GM23248 (cell line): ENCODE data around the gene GINM1. TPM values are rescaled to one million over a fixed set of nuclear protein-coding genes. Genes with fewer than 3 reads are reported as not detected.

Experiments
- DNase-seq: peaks from one replicate; pipeline ENCODE4 v3.0.0-alpha.2; 2015
- H2AFZ ChIP-seq: fragments of 200-600 bp; sonication (generic); 2 replicates; pipeline ENCODE4 v1.6.1; 2016; ENCODE audit warnings: antibody characterized with exemption
- H3F3A ChIP-seq: fragments of 200-600 bp; sonication (generic); 2 replicates; pipeline ENCODE4 v1.6.1; 2016; ENCODE audit warnings: mild to moderate bottlenecking, antibody characterized with exemption, mixed run types; ENCODE audit not compliant: insufficient read depth
- H3K27ac ChIP-seq: fragments of 200-600 bp; sonication (generic); 2 replicates; pipeline ENCODE4 v1.5.1; 2016; ENCODE audit warnings: mild to moderate bottlenecking
- H3K27me3 ChIP-seq: fragments of 200-600 bp; sonication (generic); replicated peaks from 2 replicates; pipeline ENCODE4 v1.6.1; 2016; ENCODE audit warnings: mild to moderate bottlenecking; ENCODE audit not compliant: insufficient read depth
- H3K36me3 ChIP-seq: fragments of 200-600 bp; sonication (generic); 2 replicates; pipeline ENCODE4 v1.6.1; 2016; ENCODE audit warnings: low read depth, mild to moderate bottlenecking
- H3K4me1 ChIP-seq: fragments of 200-600 bp; sonication (generic); 2 replicates; pipeline ENCODE4 v1.6.1; 2016; ENCODE audit warnings: mild to moderate bottlenecking; ENCODE audit not compliant: insufficient read depth
- H3K4me2 ChIP-seq: fragments of 200-600 bp; sonication (generic); one replicate; pipeline ENCODE4 v1.6.1; 2016; ENCODE audit warnings: mild to moderate bottlenecking; ENCODE audit not compliant: unreplicated experiment
- H3K4me3 ChIP-seq: fragments of 200-600 bp; sonication (generic); 2 replicates; pipeline ENCODE4 v1.5.1; 2016; ENCODE audit warnings: mild to moderate bottlenecking
- H3K79me2 ChIP-seq: fragments of 200-600 bp; sonication (generic); 2 replicates; pipeline ENCODE4 v1.6.1; 2016; ENCODE audit warnings: mild to moderate bottlenecking; ENCODE audit not compliant: insufficient read depth
- H3K9ac ChIP-seq: fragments of 200-600 bp; sonication (generic); 2 replicates; pipeline ENCODE4 v1.6.1; 2016; ENCODE audit warnings: mild to moderate bottlenecking
- H3K9me2 ChIP-seq: fragments of 200-600 bp; sonication (generic); 2 replicates; pipeline ENCODE4 v1.6.1; 2016; ENCODE audit warnings: mixed run types, mild to moderate bottlenecking, moderate library complexity; ENCODE audit not compliant: insufficient read depth
- H3K9me3 ChIP-seq: fragments of 200-600 bp; sonication (generic); one replicate; pipeline ENCODE4 v1.6.1; 2017; ENCODE audit warnings: low read depth
- H4K20me1 ChIP-seq: fragments of 200-600 bp; sonication (generic); 2 replicates; pipeline ENCODE4 v1.6.0; 2016; ENCODE audit not compliant: insufficient read depth
- EZH2 ChIP-seq: fragments of 200-600 bp; sonication (generic); IDR thresholded peaks from 2 replicates; pipeline ENCODE4 v1.6.1; 2018; ENCODE audit warnings: antibody characterized with exemption, mild to moderate bottlenecking; ENCODE audit not compliant: insufficient read depth, poor library complexity, severe bottlenecking
- EZH2phosphoT487 ChIP-seq: fragments of 200-600 bp; sonication (generic); IDR thresholded peaks from 2 replicates; pipeline ENCODE4 v1.6.1; 2018; ENCODE audit warnings: antibody characterized with exemption, moderate library complexity, mild to moderate bottlenecking, low read depth; ENCODE audit not compliant: insufficient read depth
- WGBS, 2 experiments: methylation state at CpG; one replicate each; pipeline ENCODE4 v1.1.6; 2015 to 2017; ENCODE audit warnings: low lambda C conversion rate in 2 of 2, low coverage in 1 of 2; ENCODE audit errors: missing lambda C conversion rate in 2 of 2; 5-methylcytosine and 5-hydroxymethylcytosine counted together
- in situ Hi-C: fragments of 300-500 bp; cut with MboI; formaldehyde crosslinking; loops from 2 replicates; pipeline ENCODE4 v1.15.0; 2020
- polyA plus RNA-seq: library from polyadenylated mRNA; unstranded; fragments of >200 nt; fragmentation: Nextera tagmentation; extraction: Ambion mirVana; gene quantifications from 2 replicates; pipeline ENCODE4 v1.2.1, GENCODE V29; 2016
- total RNA-seq: library from RNA; depleted of rRNA; stranded (reverse); fragments of >200 nt; shearing (Covaris generic); gene quantifications from 2 replicates; pipeline ENCODE4 v1.2.3, GENCODE V29; 2014

GINM1 gene
- total and polyA plus RNA-seq, 2 experiments from 2014 or later: 83.1 to 98.7 TPM

- Histone ChIP-seq H3F3A (peaks cover 12% of the 10 kb centered on the region), H3K4me3 (peak overlapping the region; percentile 98), H3K36me3 (peaks cover 6% of the 10 kb centered on the region; the same call in 1 of the 2 replicates), H3K9ac (peak overlapping the region; percentile 100), H3K4me2 (peak overlapping the region; percentile 91), H3K27ac (peak overlapping the region; percentile 99), H4K20me1 (no peaks in the 10 kb centered on the region; the same call in 1 of the 2 replicates), H3K9me2 (no peaks in the 10 kb centered on the region), H3K27me3 (no peaks in the 10 kb centered on the region), H3K79me2 (peaks cover 60% of the 10 kb centered on the region), H3K9me3 (no peaks in the 10 kb centered on the region), H2AFZ (peak overlapping the region; percentile 77), H3K4me1 (peaks cover 29% of the 10 kb centered on the region)
- in situ Hi-C loops: no loop called here
- 24 to 25% methylated on average over 12 of the region's 12 CpGs for WGBS, 2 experiments
- TF ChIP-seq EZH2 (no peak), EZH2phosphoT487 (no peak)
- no peak for DNase-seq
Observed at GRCh38 chr6:149544646-149545257, 21.4 kb upstream of the GINM1 start.

- H3K27ac ChIP-seq: peak overlapping the region; percentile 99
- peak; percentile 89 for DNase-seq
- in situ Hi-C loops: no loop called here
- peaks cover 55% of the 10 kb centered on the region for H3K79me2 ChIP-seq
- H3K4me2 ChIP-seq: peak overlapping the region; percentile 91
- TF ChIP-seq EZH2: no peak
- no peak for TF ChIP-seq EZH2phosphoT487
- H3K9me3 ChIP-seq: no peaks in the 10 kb centered on the region
- H3K4me1 ChIP-seq: peaks cover 29% of the 10 kb centered on the region
- peak overlapping the region; percentile 100 for H3K9ac ChIP-seq
- peaks cover 12% of the 10 kb centered on the region for H3F3A ChIP-seq
- H3K4me3 ChIP-seq: peak overlapping the region; percentile 98
- no peaks in the 10 kb centered on the region for H3K27me3 ChIP-seq
- WGBS, 2 experiments: 0 to 1% methylated on average over 16 of the region's 16 CpGs
- H3K36me3 ChIP-seq: 0 out of 2 replicates have a peak, but pooled peaks cover 3% of the 10 kb centered on the region
- no peaks in the 10 kb centered on the region for H3K9me2 ChIP-seq
- no peaks in the 10 kb centered on the region; the same call in 1 of the 2 replicates for H4K20me1 ChIP-seq
- H2AFZ ChIP-seq: peak overlapping the region; percentile 77
Observed at GRCh38 chr6:149545258-149545753, 20.9 kb upstream of the GINM1 start.

GRCh38 chr6:149545754-149546471, 20.3 kb upstream of the GINM1 start, which contains the start of gene PPIL4:
PPIL4 (minus strand) TSS chr6:149546043; CDS start chr6:149546005, 38 bp downstream.
- peak within 1 kb of the TSS; percentile 100 for H3K9ac ChIP-seq
- in situ Hi-C loops: no loop called here
- peaks cover 49% of the 10 kb centered on the region for H3K79me2 ChIP-seq
- peaks cover 29% of the 10 kb centered on the region for H3K4me1 ChIP-seq
- peak within 1 kb of the TSS; percentile 92 for H2AFZ ChIP-seq
- H3K27me3 ChIP-seq: no peaks in the 10 kb centered on the region
- peak within 1 kb of the TSS; percentile 98 for H3K4me3 ChIP-seq
- 0 out of 2 replicates have a peak, but pooled peaks cover under 1% of the 10 kb centered on the region for H3K36me3 ChIP-seq
- TF ChIP-seq EZH2 (no peak), EZH2phosphoT487 (no peak)
- peak within 1 kb of the TSS; percentile 99 for H3K27ac ChIP-seq
- peak; percentile 98 for DNase-seq
- peak within 1 kb of the TSS; percentile 91 for H3K4me2 ChIP-seq
- no peaks in the 10 kb centered on the region for H3K9me2 ChIP-seq
- no peaks in the 10 kb centered on the region for H3K9me3 ChIP-seq
- H4K20me1 ChIP-seq: no peaks in the 10 kb centered on the region; the same call in 1 of the 2 replicates
- H3F3A ChIP-seq: peaks cover 12% of the 10 kb centered on the region
- WGBS, 2 experiments: 1% methylated on average over 46 to 56 of the region's 71 CpGs

GRCh38 chr6:149551920-149552319, 14.3 kb upstream of the GINM1 start:
- 34 to 52% methylated on average over 4 to 5 of the region's 5 CpGs for WGBS, 2 experiments

More at GRCh38 chr6:149551920-149552319, 14.3 kb upstream of the GINM1 start:
- Histone ChIP-seq H3K4me3 (no peak overlapping the region), H4K20me1 (no peaks in the 10 kb centered on the region), H3K4me2 (no peak overlapping the region), H3K9ac (no peak overlapping the region), H2AFZ (no peak overlapping the region), H3F3A (no peaks in the 10 kb centered on the region; the same call in 1 of the 2 replicates), H3K27me3 (no peaks in the 10 kb centered on the region), H3K27ac (no peak overlapping the region), H3K79me2 (no peaks in the 10 kb centered on the region), H3K9me2 (no peaks in the 10 kb centered on the region), H3K36me3 (no peaks in the 10 kb centered on the region), H3K4me1 (no peaks in the 10 kb centered on the region), H3K9me3 (no peaks in the 10 kb centered on the region)
- in situ Hi-C loops: no loop called here
- DNase-seq: no peak
- TF ChIP-seq EZH2 (no peak), EZH2phosphoT487 (no peak)
